NCI-H2227 treated with DMSO at 0.1 percent for 48 hours (cell line): ENCODE measurements around the gene ZBTB44.
"Not testable (repeated sequence)": the region's sequence is repeated elsewhere in the genome, so short reads cannot be mapped to it uniquely, and the experiment has no call there.

Source experiments
- DNase-seq: peaks from one replicate; lab custom pipeline; 2025; lab: John Stamatoyannopoulos, UW

The ZBTB44 gene

DNA sequence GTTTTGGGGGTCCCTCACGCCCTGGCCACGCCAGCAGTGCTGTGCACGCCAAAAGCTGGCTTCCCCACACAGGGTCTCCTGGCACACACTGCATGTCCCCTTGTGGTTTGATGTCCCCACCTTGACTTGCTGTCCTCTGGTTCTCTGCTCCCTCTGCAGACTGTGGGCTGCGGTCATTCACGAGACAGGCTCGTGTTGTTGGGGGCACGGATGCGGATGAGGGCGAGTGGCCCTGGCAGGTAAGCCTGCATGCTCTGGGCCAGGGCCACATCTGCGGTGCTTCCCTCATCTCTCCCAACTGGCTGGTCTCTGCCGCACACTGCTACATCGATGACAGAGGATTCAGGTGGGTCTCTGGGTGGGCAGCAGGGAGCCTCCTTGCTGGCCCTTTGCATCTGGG lies 114.9 kb downstream of the ZBTB44 start:
- no peak for DNase-seq

GRCh38 chr11:130198964-130199363 lies 115.8 kb downstream of the ZBTB44 start:
- no peak for DNase-seq

DNA sequence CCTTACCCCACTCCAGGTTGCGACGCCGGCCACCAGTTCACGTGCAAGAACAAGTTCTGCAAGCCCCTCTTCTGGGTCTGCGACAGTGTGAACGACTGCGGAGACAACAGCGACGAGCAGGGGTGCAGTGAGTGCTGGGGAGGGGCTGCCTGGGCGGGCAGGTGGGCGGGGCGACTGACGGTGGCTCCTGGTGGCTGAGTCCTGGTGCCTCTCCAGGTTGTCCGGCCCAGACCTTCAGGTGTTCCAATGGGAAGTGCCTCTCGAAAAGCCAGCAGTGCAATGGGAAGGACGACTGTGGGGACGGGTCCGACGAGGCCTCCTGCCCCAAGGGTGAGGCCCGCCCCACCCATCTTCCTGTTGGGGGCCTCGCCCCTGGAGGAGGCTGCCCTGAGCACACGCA lies 116.4 kb downstream of the ZBTB44 start:
- DNase-seq: no peak

DNA sequence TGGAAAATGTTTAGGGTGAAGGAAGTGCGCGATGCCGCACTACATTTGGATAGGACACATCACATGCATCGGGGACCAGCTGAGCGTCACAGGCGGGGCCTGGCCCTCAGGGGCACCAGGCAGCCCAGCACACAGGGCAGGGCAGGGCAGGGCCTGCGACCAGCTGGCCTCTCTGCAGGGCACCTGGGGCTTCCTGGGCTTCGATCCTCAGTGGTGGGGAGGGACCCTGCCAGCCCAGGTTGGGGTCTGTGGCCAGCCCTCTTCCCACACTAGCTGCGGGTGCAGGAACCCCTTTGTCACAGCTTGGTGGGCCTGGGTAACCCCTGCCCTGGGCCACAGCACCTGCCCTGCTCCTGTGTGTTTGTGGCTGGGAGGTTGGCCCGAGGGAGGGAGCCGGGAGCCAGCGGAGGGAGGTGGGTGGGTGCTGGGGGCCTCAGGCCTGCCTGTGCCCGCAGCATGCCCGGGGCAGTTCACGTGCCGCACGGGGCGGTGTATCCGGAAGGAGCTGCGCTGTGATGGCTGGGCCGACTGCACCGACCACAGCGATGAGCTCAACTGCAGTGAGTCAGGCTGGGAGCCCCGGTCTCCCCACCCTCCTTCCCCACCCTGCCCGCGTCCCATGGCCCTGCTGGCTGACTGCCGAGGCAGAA lies 117.2 kb downstream of the ZBTB44 start:
- no peak for DNase-seq

GRCh38 chr11:130194241-130195023 lies 120.3 kb downstream of the ZBTB44 start:
- DNase-seq: no peak

DNA sequence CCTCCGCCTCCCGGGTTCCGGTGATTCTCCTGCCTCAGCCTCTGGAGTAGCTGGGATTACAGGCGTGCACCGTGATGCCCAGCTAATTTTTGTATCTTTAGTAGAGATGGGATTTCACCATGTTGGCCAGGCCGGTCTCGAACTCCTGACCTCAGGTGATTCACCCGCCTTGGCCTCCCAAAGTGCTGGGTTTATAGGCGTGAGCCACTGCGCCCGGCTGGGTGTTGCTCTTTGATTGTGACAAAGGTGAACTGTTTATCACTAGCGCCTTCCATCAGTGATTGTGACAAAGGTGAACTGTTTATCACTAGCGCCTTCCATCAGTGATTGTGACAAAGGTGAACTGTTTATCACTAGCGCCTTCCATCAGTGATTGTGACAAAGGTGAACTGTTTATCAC lies 121.2 kb downstream of the ZBTB44 start:
- DNase-seq: not testable (repeated sequence)

- no peak for DNase-seq
These were observed 121.9 kb downstream of the ZBTB44 start for GRCh38 chr11:130192845-130193267.

- no peak for DNase-seq
These were observed 122.8 kb downstream of the ZBTB44 start for GRCh38 chr11:130191896-130192295.

DNA sequence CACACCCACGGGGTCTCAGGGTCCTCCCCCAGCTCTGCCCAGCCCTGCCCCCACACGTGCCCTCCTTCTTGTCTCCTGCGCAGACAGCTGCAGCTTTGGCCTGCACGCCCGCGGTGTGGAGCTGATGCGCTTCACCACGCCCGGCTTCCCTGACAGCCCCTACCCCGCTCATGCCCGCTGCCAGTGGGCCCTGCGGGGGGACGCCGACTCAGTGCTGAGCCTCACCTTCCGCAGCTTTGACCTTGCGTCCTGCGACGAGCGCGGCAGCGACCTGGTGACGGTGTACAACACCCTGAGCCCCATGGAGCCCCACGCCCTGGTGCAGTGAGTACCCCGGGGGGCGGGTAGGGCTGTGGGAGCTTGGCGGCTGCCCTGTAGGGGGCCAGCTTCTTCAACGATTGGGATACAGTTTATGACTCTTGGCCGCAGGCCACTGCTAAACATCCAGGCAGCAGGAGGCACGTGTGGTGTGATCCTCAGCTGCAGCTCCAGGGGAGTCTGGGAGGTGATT lies 124.3 kb downstream of the ZBTB44 start:
- no peak for DNase-seq

DNA sequence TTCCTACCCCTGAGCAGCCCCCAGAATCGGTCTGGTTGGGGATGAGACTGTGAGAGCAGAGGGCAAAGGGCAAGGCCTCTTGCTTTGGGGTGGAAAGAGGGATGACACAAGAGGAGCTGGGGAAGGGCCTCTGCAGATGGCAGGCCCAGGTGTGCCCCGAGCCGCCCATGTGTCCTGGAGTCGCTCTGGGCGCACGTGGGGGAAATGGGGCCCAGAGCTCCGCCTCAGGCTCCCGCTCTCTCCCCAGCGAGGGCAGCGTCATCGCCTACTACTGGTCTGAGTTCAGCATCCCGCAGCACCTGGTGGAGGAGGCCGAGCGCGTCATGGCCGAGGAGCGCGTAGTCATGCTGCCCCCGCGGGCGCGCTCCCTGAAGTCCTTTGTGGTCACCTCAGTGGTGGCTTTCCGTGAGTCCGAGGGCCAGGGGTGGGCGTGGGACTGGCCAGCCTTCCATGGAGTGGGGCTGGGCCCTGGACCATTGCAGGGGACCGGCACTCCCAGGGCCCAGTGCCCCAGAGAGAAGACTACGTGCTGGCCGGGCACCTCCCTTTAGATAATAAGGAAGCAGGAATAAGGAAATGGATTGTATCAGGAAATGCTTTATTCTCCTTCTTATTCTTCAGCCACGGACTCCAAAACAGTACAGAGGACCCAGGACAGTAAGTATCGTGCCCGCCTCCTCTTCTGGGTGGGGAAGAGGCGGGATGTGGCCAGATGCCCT lies 125.1 kb downstream of the ZBTB44 start:
- no peak for DNase-seq

DNA sequence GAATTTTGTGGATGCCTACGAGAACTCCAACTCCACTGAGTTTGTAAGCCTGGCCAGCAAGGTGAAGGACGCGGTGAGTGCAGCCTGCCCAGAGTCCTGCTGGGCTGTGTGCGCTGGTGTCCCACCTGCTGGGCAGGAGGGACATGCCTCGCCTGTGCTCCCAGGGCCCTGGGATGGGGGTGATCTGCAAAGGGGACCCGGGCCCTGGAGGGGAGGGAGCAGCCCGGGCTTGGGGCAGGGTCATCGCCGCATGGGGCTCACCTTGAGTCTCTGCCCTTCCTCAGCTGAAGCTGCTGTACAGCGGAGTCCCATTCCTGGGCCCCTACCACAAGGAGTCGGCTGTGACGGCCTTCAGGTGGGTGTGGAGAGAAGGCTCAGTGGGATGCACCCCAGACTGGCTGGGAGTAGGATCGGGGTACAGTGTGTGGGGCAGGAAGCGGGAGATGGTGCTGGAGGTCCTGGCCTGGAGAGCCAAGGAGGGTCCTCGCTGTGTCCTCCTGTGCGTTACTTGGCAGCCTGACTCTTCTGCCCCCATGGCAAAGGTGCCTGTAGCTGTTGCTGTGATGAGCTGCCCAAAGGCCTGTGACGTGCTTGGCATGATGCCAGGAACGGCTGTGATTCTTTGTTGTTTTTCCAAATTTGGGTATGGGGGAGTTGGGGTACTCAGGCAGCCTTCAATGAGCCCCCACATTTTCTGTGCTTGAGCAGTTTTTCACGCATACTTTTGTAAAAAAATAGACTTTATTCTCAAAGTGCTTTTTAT lies 126.0 kb downstream of the ZBTB44 start:
- no peak for DNase-seq

DNA sequence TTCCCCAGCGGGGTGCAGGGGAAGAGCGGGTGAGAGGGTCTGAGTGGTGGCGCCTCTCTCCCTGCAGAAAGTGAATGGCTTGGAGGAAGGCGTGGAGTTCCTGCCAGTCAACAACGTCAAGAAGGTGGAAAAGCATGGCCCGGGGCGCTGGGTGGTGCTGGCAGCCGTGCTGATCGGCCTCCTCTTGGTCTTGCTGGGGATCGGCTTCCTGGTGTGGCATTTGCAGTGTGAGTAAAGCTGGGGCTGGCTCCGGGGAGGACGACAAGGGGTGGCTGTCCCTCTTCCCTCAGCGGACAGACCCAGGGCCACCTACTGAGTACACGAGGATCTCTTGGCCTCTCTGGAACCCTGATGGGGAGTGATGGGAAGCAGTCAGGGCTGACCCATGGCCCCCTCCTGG lies 126.7 kb downstream of the ZBTB44 start:
- DNase-seq: no peak

DNA sequence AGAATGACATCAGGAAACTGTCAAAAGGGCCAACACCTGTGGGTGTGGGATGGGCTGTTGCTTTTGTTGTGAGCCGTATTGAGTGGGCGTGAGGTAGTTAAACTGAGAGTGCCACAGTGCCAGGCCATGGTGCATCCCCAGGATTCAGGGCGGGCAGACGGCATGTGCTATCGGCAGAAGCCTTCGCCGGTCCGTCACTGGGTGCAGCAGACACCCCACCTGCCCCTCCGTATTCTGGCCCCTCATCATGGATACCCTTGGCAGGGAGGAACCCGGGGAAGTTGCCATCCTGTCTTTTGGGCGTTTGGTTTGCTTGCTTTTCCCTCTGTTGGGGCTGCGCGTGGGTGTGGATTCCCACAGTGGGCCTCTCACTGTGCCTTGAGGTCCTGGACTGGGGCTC lies 127.6 kb downstream of the ZBTB44 start:
- no peak for DNase-seq

DNA sequence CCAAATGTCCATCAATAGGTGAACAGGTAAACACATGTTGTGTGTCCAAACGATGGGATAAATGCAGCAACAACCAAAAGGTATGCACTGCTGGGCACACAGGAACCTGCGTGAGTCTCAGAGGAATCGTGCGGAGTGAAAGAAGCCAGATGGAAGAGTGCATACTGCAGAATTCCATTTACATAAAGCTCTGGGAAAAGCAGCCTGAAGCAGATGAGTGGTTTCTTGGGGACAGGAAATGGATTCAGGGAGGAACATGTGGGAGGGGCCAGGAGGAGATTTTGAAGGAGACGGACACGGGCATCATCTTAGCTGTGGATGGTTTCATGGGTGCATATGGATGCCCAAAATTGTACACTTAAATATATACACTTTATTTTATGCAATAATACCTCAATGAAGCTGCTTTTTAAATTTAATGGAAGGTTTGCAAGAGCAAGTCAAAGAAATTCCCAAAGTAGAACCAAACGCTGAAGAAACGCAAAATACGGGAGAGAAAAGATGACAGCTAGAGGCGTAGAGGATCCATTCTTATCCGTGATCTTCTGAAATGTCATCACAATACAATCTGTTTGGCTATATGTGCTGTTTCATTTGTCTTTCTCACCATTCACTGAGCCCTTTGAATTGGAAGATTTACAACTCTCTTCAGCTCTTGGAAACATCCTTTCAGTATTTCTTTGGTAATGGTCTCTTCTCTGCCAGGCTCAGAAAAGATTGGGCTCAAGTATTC lies 130.7 kb downstream of the ZBTB44 start:
- no peak for DNase-seq

GRCh38 chr11:130181295-130182272 lies 133.1 kb downstream of the ZBTB44 start:
- no peak for DNase-seq

DNA sequence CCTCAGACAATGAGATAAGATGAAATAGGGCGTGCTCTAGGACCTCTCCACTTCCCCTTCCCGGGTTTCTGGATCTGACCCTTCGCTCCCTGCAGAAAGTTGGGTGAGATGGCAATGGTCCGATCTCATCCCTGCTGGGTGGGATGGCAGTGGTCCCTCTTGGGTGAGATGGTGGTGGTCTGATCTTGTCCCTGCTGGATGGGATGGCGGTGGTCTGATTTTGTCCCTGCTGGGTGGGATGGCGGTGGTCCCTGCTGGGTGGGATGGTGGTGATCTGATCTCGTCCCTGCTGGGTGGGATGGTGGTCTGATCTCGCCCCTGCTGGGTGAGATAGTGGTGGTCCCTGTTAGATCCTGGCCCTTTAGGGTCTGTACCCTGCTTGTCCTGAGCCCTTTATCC lies 133.8 kb downstream of the ZBTB44 start:
- DNase-seq: no peak

DNA sequence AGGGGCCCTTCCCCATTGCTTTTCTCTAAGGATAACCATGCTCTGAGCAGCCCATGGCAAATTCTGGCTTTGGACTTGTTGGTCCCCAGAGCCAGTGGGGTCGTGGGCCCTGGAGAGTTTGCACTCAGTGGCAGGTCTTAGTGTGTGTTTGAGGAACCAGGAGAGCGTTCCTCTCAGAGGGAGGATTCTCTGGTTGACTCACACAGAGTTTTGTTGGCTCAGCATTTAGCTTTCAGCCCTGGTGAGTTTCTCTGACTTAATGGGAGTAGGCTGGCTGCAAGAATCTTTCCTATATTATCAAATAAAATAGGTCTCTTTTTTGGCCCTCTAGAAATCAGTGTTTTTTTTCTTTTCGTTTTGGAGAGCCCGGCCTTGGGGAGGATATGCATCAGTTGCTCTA lies 134.2 kb downstream of the ZBTB44 start:
- no peak for DNase-seq

- no peak for DNase-seq
These were observed 135.1 kb downstream of the ZBTB44 start for GRCh38 chr11:130179396-130180306.
